Adrenal gland (tissue), 5 donors: ENCODE data around the gene PLEKHM2.

Source experiments
- POLR2A ChIP-seq, 2 donors: fragments of 450-650 bp; IDR thresholded peaks; one replicate each; pipeline ENCODE4 v1.6.1; 2017; ENCODE audit warnings: antibody characterized with exemption in 2 of 2, mild to moderate bottlenecking in 2 of 2, moderate library complexity in 1 of 2
- TF ChIP-seq, protein P1 (sequence below), 6 experiments: fragments of 450-650 bp in 4 of 6; fragments of 200-600 bp in 2 of 6; sonication (generic) in 1 of 6; IDR thresholded peaks; 1 replicate in 5 of 6; 2 replicates in 1 of 6; pipeline versions ENCODE4 v1.5.1 to v1.8.0; 2016 to 2021; ENCODE audit warnings: antibody characterized with exemption in 6 of 6, mild to moderate bottlenecking in 2 of 6, moderate library complexity in 1 of 6
- donor health status: DM: no; HTN: no; CAD: no.

DNA sequence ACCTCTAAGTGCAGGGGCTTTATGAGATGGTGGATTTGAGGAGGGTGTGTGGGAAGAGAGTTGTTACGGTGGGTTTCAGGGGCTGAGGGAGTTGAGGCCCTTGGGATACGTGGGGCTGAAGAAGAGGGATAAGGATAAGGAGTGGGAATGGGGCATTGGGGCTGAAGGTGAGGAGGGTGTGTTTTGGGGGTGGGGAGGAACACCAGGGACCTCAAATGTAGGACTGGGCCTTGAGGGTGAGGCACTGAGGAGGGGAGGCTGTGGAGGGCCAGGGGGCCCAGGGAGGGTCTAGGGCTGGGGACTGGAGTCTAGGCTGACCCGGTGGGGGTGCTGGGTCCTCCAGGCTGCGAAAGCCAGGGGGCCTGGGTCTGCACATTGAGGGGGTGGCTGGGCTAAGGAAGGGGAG lies 1.2 kb upstream of the PLEKHM2 start:
- TF ChIP-seq, protein P1, sequence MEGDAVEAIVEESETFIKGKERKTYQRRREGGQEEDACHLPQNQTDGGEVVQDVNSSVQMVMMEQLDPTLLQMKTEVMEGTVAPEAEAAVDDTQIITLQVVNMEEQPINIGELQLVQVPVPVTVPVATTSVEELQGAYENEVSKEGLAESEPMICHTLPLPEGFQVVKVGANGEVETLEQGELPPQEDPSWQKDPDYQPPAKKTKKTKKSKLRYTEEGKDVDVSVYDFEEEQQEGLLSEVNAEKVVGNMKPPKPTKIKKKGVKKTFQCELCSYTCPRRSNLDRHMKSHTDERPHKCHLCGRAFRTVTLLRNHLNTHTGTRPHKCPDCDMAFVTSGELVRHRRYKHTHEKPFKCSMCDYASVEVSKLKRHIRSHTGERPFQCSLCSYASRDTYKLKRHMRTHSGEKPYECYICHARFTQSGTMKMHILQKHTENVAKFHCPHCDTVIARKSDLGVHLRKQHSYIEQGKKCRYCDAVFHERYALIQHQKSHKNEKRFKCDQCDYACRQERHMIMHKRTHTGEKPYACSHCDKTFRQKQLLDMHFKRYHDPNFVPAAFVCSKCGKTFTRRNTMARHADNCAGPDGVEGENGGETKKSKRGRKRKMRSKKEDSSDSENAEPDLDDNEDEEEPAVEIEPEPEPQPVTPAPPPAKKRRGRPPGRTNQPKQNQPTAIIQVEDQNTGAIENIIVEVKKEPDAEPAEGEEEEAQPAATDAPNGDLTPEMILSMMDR (IDR thresholded peaks at IDR 0.05) = no peak
- TF ChIP-seq POLR2A (IDR thresholded peaks at IDR 0.05) = no peak
